ENCODE results near the gene CNRIP1.

CNRIP1 gene

GRCh38 chr2:68302281-68302875 is 17.4 kb downstream of the CNRIP1 start:
- no peaks in the 10 kb centered on the region for H3K27me3 Mint-ChIP-seq (ENCODE audit: low read depth)
- no peak overlapping the region for H3K27ac Mint-ChIP-seq
- H3K4me1 Mint-ChIP-seq = no peaks in the 10 kb centered on the region
- H3K4me3 Mint-ChIP-seq = no peak overlapping the region
- peaks cover 3% of the 10 kb centered on the region for H3K36me3 Mint-ChIP-seq (ENCODE audit: low read depth)
- TF ChIP-seq CTCF (IDR thresholded peaks at IDR 0.05; ENCODE audit: unreplicated experiment in 3 of 3) = no peak
- H3K9me3 Mint-ChIP-seq = no peaks in the 10 kb centered on the region

GRCh38 chr2:68295516-68295915 is 24.2 kb downstream of the CNRIP1 start:
- H3K9me3 Mint-ChIP-seq = no peaks in the 10 kb centered on the region
- peaks cover 3% of the 10 kb centered on the region for H3K36me3 Mint-ChIP-seq (ENCODE audit: low read depth)
- no peak overlapping the region for H3K27ac Mint-ChIP-seq
- no peak overlapping the region for H3K4me3 Mint-ChIP-seq
- no peaks in the 10 kb centered on the region for H3K27me3 Mint-ChIP-seq (ENCODE audit: low read depth)
- peaks cover 8% of the 10 kb centered on the region for H3K4me1 Mint-ChIP-seq
- no peak for TF ChIP-seq CTCF (IDR thresholded peaks at IDR 0.05; ENCODE audit: unreplicated experiment in 3 of 3)

DNA sequence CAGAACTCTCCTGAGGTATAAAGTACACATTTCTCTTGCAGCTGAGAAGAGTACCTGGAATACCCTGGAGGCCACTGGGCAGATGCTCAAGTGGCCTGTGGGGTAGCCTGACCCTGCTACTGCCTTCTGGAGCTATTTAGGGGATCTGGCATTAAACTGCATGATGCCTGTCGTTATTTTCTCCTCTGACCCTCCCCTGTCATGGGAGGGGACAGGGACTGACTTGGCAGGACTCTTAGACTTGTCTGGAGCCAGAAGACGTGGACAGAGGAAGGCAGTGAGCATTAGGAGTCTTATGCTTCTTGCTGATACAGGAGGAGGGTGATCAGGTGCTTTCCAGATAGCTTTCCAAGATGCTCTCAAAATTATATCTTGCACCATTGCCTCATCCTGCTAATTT is 24.8 kb downstream of the CNRIP1 start:
- Mint-ChIP-seq H3K4me3 (no peak overlapping the region), H3K9me3 (no peaks in the 10 kb centered on the region), H3K36me3 (ENCODE audit: low read depth) (peaks cover 3% of the 10 kb centered on the region), H3K27ac (no peak overlapping the region), H3K27me3 (ENCODE audit: low read depth) (no peaks in the 10 kb centered on the region), H3K4me1 (peaks cover 12% of the 10 kb centered on the region)
- TF ChIP-seq CTCF (IDR thresholded peaks at IDR 0.05; ENCODE audit: unreplicated experiment in 3 of 3) = no peak

DNA sequence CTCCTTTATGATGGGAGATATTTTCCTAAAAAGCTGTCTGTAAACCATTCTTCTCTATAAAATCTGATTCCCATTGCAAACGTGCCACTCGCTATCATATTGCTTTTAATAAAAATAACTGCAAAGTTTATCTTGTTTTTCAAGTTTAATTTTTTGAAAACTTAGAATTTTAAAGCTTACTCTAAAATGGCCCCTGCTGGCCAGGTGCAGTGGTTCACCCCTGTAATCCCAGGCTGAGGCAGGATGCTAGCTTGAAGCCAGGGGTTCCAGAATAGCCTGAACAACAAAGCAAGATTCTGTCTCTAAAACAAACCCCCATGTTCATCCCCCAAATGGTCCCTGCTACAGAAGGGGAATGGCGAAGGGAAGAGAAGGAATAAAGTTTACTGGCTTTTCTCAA is 25.6 kb downstream of the CNRIP1 start:
- TF ChIP-seq CTCF (IDR thresholded peaks at IDR 0.05; ENCODE audit: unreplicated experiment in 3 of 3) = no peak
- Mint-ChIP-seq H3K36me3 (ENCODE audit: low read depth) (no peaks in the 10 kb centered on the region), H3K4me3 (no peak overlapping the region), H3K9me3 (no peaks in the 10 kb centered on the region), H3K27me3 (ENCODE audit: low read depth) (no peaks in the 10 kb centered on the region), H3K27ac (no peak overlapping the region), H3K4me1 (peaks cover 12% of the 10 kb centered on the region)

DNA sequence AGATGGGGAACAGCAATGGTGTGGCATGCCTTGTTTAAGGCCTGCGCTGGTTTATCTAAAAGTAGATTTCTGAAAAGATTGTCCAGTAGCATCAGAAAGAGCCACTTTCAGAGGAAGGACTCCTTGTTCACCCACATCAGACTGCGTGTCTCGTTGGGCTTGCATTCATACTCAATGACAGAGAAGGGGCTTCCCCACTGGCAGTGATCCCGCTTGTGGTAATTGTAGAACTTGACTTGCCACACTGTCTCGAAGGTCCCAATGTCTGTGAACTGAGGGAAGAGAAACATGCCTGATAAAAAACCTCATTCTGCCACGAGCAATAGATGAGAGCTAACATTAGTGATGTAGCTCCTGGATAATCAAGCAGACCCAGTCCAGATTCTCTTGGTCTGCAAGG is 26.0 kb downstream of the CNRIP1 start:
- TF ChIP-seq CTCF (IDR thresholded peaks at IDR 0.05; ENCODE audit: unreplicated experiment in 3 of 3) = no peak
- H3K36me3 Mint-ChIP-seq (ENCODE audit: low read depth) = no peaks in the 10 kb centered on the region

GRCh38 chr2:68293024-68293423 is 26.7 kb downstream of the CNRIP1 start:
- no peak overlapping the region for H3K27ac Mint-ChIP-seq
- H3K4me3 Mint-ChIP-seq = no peak overlapping the region
- no peaks in the 10 kb centered on the region for H3K9me3 Mint-ChIP-seq
- H3K36me3 Mint-ChIP-seq (ENCODE audit: low read depth) = no peaks in the 10 kb centered on the region
- TF ChIP-seq CTCF (IDR thresholded peaks at IDR 0.05; ENCODE audit: unreplicated experiment in 3 of 3) = no peak
- no peaks in the 10 kb centered on the region for H3K27me3 Mint-ChIP-seq (ENCODE audit: low read depth)
- peaks cover 19% of the 10 kb centered on the region for H3K4me1 Mint-ChIP-seq

More for the DNA sequence above, 26.0 kb downstream of the CNRIP1 start:
- no peak overlapping the region for H3K4me3 Mint-ChIP-seq
- H3K27me3 Mint-ChIP-seq (ENCODE audit: low read depth) = no peaks in the 10 kb centered on the region
- peaks cover 12% of the 10 kb centered on the region for H3K4me1 Mint-ChIP-seq
- H3K27ac Mint-ChIP-seq = no peak overlapping the region
- no peaks in the 10 kb centered on the region for H3K9me3 Mint-ChIP-seq

Measured in nephron (organoid).